ENCODE results near the gene OR4D10. TPM values are rescaled to one million over a fixed set of nuclear protein-coding genes. Genes with fewer than 3 reads are reported as not detected.

The OR4D10 gene
- not detected for total RNA-seq

DNA sequence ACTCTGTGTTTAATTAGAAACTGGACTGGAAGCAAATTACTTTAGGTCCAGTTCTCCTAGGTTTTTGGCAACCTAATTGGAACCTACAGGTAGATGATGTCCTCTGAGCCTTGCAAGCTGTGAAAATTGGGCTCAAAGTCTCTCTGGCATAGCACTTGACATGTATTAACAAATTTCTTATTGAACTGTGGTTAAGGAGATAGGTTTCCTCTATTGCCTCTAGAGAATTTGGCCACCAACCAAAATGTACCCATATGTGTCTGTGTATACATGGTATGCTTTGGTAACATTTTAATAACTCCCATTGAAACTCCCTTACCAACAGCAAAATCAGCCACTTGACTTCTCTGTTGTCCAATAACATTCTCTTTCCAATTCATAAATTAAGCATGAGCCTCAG lies at the start of gene OR4D10:
OR4D10 (plus strand) TSS at position 301 of the 400 bp plus-strand sequence. CDS start 4,115 bp downstream, outside the sequence.
- H3K27ac ChIP-seq: no peak within 1 kb of the TSS
- TF ChIP-seq, protein P1, sequence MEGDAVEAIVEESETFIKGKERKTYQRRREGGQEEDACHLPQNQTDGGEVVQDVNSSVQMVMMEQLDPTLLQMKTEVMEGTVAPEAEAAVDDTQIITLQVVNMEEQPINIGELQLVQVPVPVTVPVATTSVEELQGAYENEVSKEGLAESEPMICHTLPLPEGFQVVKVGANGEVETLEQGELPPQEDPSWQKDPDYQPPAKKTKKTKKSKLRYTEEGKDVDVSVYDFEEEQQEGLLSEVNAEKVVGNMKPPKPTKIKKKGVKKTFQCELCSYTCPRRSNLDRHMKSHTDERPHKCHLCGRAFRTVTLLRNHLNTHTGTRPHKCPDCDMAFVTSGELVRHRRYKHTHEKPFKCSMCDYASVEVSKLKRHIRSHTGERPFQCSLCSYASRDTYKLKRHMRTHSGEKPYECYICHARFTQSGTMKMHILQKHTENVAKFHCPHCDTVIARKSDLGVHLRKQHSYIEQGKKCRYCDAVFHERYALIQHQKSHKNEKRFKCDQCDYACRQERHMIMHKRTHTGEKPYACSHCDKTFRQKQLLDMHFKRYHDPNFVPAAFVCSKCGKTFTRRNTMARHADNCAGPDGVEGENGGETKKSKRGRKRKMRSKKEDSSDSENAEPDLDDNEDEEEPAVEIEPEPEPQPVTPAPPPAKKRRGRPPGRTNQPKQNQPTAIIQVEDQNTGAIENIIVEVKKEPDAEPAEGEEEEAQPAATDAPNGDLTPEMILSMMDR (IDR thresholded peaks at IDR 0.05): no peak
- H3K4me1 ChIP-seq: no peaks in the 10 kb centered on the region
- no peaks in the 10 kb centered on the region for H3K36me3 ChIP-seq
- H3K4me3 ChIP-seq: no peak within 1 kb of the TSS
- H3K9me3 ChIP-seq: no peaks in the 10 kb centered on the region
- H3K27me3 ChIP-seq: no peaks in the 10 kb centered on the region
- intact Hi-C loops (cut with DNase I): no loop called here
- no peak for DNase-seq (ENCODE audit: low spot score in 2 of 2)

GRCh38 chr11:59423835-59424234 lies 49.3 kb upstream of the OR4D10 start:
- H3K27me3 ChIP-seq: no peaks in the 10 kb centered on the region
- no peak overlapping the region for H3K4me3 ChIP-seq
- H3K4me1 ChIP-seq: no peaks in the 10 kb centered on the region
- H3K36me3 ChIP-seq: no peaks in the 10 kb centered on the region
- H3K27ac ChIP-seq: no peak overlapping the region
- H3K9me3 ChIP-seq: no peaks in the 10 kb centered on the region
- no peak for DNase-seq (ENCODE audit: low spot score in 2 of 2)
- intact Hi-C loops (cut with DNase I): no loop called here
- TF ChIP-seq, protein P1 (IDR thresholded peaks at IDR 0.05): no peak

DNA sequence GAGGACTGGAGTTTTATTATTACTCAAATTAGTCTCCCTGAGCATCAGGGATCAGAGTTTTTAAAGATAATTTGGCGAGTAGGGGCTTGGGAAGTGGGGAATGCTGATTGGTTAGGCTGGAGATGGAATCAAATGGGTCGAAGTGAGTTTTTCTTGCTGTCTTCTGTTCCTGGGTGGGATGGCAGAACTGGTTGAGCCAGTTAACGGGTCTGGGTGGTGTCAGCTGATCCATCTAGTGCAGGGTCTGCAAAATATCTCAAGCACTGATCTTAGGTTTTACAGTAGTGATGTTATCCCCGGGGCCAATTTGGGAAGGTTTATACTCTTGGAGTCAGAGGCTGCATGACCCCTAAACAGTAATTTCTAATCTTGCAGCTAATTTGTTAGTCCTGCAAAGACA lies 48.0 kb upstream of the OR4D10 start:
- Histone ChIP-seq H3K36me3 (no peaks in the 10 kb centered on the region), H3K9me3 (no peaks in the 10 kb centered on the region), H3K27ac (no peak overlapping the region), H3K4me1 (no peaks in the 10 kb centered on the region), H3K4me3 (no peak overlapping the region), H3K27me3 (no peaks in the 10 kb centered on the region)
- no peak for DNase-seq (ENCODE audit: low spot score in 2 of 2)
- TF ChIP-seq, protein P1 (IDR thresholded peaks at IDR 0.05): no peak
- intact Hi-C loops (cut with DNase I): no loop called here

GRCh38 chr11:59426361-59427067 lies 46.6 kb upstream of the OR4D10 start, which contains the start of gene OR5A2:
Gene OR5A2, minus strand, starts transcription at chr11:59426413. Its CDS starts 3,460 bp downstream, at chr11:59422953.
- H3K27ac ChIP-seq: no peak within 1 kb of the TSS
- no peaks in the 10 kb centered on the region for H3K27me3 ChIP-seq
- H3K4me1 ChIP-seq: no peaks in the 10 kb centered on the region
- TF ChIP-seq, protein P1 (IDR thresholded peaks at IDR 0.05): no peak
- no peak within 1 kb of the TSS for H3K4me3 ChIP-seq
- no peaks in the 10 kb centered on the region for H3K36me3 ChIP-seq
- H3K9me3 ChIP-seq: no peaks in the 10 kb centered on the region
- DNase-seq (ENCODE audit: low spot score in 2 of 2): no peak
- intact Hi-C loops (cut with DNase I): no loop called here

GRCh38 chr11:59427068-59427382 lies 46.1 kb upstream of the OR4D10 start:
- no peak overlapping the region for H3K4me3 ChIP-seq

More at GRCh38 chr11:59427068-59427382, 46.1 kb upstream of the OR4D10 start:
- Histone ChIP-seq H3K27me3 (no peaks in the 10 kb centered on the region), H3K9me3 (no peaks in the 10 kb centered on the region), H3K4me1 (no peaks in the 10 kb centered on the region), H3K27ac (no peak overlapping the region), H3K36me3 (no peaks in the 10 kb centered on the region)
- intact Hi-C loops (cut with DNase I): no loop called here
- TF ChIP-seq, protein P1 (IDR thresholded peaks at IDR 0.05): no peak
- no peak for DNase-seq (ENCODE audit: low spot score in 2 of 2)
